Measurements from ENCODE around the gene SLC4A3.

The SLC4A3 gene, protein sequence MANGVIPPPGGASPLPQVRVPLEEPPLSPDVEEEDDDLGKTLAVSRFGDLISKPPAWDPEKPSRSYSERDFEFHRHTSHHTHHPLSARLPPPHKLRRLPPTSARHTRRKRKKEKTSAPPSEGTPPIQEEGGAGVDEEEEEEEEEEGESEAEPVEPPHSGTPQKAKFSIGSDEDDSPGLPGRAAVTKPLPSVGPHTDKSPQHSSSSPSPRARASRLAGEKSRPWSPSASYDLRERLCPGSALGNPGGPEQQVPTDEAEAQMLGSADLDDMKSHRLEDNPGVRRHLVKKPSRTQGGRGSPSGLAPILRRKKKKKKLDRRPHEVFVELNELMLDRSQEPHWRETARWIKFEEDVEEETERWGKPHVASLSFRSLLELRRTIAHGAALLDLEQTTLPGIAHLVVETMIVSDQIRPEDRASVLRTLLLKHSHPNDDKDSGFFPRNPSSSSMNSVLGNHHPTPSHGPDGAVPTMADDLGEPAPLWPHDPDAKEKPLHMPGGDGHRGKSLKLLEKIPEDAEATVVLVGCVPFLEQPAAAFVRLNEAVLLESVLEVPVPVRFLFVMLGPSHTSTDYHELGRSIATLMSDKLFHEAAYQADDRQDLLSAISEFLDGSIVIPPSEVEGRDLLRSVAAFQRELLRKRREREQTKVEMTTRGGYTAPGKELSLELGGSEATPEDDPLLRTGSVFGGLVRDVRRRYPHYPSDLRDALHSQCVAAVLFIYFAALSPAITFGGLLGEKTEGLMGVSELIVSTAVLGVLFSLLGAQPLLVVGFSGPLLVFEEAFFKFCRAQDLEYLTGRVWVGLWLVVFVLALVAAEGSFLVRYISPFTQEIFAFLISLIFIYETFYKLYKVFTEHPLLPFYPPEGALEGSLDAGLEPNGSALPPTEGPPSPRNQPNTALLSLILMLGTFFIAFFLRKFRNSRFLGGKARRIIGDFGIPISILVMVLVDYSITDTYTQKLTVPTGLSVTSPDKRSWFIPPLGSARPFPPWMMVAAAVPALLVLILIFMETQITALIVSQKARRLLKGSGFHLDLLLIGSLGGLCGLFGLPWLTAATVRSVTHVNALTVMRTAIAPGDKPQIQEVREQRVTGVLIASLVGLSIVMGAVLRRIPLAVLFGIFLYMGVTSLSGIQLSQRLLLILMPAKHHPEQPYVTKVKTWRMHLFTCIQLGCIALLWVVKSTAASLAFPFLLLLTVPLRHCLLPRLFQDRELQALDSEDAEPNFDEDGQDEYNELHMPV

DNA sequence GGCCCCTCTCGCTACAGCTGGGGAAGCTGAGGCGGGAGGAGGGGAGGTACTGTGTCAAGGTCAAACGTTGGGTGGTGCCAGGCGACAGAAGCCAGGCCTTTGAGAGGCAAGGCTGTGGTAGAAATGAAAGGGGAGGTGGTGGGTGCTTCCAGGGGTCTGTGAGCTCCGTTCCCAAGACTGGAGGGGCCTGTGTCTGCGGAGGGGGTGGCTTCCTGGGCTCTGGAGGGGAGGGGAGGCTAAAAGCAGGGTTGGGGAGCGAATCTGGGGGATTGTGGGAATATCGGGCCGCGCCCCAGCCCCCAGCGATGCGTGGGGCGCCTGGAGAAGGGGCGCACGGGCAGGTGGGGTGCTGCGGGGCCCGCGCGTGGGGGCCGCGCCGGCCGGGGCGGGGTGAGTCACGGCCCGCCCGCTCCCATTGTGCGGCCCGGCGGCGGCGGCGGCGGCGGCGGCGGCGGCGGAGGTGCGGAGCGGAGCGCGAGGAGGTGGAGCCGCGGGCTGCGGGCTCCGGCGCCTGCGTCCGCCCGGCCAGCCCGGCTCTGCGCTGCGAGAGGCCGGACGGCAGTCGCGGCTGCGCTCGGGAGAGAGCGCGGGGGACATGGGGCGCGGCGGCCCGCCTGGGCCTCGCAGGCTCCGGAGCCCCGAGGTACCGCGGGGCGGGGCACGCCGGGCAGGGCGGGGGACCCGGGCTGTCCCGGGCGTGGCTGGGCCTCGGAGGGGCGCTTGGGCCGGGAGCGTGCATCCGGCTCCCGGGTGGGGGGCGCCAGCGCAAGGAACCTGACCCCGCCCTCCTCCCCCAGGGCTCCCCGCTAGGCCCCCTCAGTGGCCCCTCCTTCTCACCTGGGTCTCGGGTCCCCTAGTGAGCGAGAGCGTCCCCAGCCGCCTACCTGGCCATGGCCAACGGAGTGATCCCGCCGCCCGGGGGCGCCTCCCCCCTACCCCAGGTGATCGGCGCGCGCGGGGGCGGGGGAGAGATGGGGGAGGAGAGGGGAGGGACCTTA, at the start of gene SLC4A3:
TSS of gene SLC4A3 (plus strand) at position 528 of the 998 bp plus-strand sequence. CDS start at position 891, 363 bp downstream.
- Histone ChIP-seq H3K27ac (ENCODE audit: low read length) (no peak within 1 kb of the TSS), H3K9me3 (ENCODE audit: control insufficient read depth, insufficient read depth, low read length) (no peaks in the 10 kb centered on the region), H3K4me1 (ENCODE audit: control insufficient read depth, insufficient read depth, low read length) (peaks cover 6% of the 10 kb centered on the region), H3K36me3 (ENCODE audit: control insufficient read depth, insufficient read depth, low read length) (no peaks in the 10 kb centered on the region; the same call in 1 of the 2 replicates), H3K4me3 (ENCODE audit: low read length) (peak within 1 kb of the TSS; percentile 61; the same call in 1 of the 2 replicates), H3K27me3 (ENCODE audit: control insufficient read depth, insufficient read depth, low read length) (no peaks in the 10 kb centered on the region)
- DNase-seq (ENCODE audit: low read depth, low spot score), result no peak
- no CpG with 5 or more reads among the region's 103 CpGs for WGBS (ENCODE audit: insufficient coverage, insufficient read length)

DNA sequence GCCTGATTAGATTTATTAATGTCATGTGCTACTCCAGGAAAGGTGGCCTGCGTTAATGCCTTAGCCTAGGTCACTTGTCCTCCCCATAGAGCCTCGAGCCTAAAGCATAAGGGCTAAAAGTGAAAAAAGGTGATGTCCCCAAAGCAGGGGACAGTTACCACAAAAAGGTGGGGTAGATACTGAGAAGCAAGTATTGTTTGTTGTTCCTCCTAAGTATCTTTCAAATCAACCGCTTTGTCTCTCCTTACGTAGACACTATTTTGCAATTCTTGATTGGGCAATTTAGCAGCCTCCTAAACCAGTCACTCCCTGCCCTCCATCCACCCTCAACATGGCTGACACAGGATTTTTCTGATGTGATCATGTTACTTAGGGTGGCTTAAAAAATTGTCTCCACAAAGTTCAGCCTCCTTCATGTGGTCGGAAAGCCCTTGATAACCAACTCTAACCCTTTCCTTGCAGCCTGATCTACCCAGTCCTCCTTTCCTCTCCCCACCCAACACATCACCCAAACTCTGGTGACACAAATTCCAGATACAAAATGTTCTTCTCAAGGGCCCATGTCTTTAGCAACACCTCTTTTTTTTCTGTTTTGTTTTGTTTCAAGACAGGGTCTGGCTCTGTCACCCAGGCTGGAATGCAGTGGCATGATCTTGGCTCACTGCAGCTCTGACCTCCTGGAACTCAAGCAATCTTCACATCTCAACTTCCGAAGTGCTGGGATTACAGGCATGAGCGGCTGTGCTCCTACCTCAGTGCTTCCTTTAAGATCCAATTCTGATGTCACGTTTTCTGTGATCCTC, 48.4 kb upstream of the SLC4A3 start:
- no CpG with 5 or more reads among the region's 8 CpGs for WGBS (ENCODE audit: insufficient coverage, insufficient read length)
- H3K27me3 ChIP-seq (ENCODE audit: control insufficient read depth, insufficient read depth, low read length), result no peaks in the 10 kb centered on the region
- no peak for DNase-seq (ENCODE audit: low read depth, low spot score)
- H3K27ac ChIP-seq (ENCODE audit: low read length), result no peak overlapping the region
- peaks cover 14% of the 10 kb centered on the region; the same call in 1 of the 2 replicates for H3K4me1 ChIP-seq (ENCODE audit: control insufficient read depth, insufficient read depth, low read length)
- no peak overlapping the region for H3K4me3 ChIP-seq (ENCODE audit: low read length)
- H3K9me3 ChIP-seq (ENCODE audit: control insufficient read depth, insufficient read depth, low read length), result no peaks in the 10 kb centered on the region
- H3K36me3 ChIP-seq (ENCODE audit: control insufficient read depth, insufficient read depth, low read length), result no peaks in the 10 kb centered on the region

DNA sequence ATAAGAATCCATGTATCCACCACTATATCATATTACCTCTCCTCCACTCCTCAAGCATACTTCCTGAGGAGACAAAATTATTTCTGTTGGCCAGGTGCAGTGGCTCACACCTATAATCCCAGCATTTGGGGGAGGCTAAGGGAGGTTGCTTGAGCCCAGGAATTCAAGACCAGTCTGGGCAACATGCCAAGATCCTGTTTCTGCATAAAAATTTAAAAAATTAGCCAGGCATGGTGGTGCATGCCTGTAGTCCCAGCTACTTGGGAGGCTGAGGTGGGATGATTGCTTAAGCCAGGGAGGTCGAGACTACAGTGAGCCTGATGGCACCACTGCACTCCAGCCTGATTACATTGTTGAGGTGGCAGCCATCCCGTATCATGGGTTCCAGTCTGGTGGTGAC, 46.1 kb upstream of the SLC4A3 start:
- Histone ChIP-seq H3K27me3 (ENCODE audit: control insufficient read depth, insufficient read depth, low read length) (no peaks in the 10 kb centered on the region), H3K4me3 (ENCODE audit: low read length) (no peak overlapping the region), H3K36me3 (ENCODE audit: control insufficient read depth, insufficient read depth, low read length) (no peaks in the 10 kb centered on the region), H3K27ac (ENCODE audit: low read length) (no peak overlapping the region), H3K4me1 (ENCODE audit: control insufficient read depth, insufficient read depth, low read length) (peaks cover 9% of the 10 kb centered on the region; the same call in 1 of the 2 replicates), H3K9me3 (ENCODE audit: control insufficient read depth, insufficient read depth, low read length) (no peaks in the 10 kb centered on the region)
- DNase-seq (ENCODE audit: low read depth, low spot score), result no peak
- no CpG with 5 or more reads among the region's 2 CpGs for WGBS (ENCODE audit: insufficient coverage, insufficient read length)

DNA sequence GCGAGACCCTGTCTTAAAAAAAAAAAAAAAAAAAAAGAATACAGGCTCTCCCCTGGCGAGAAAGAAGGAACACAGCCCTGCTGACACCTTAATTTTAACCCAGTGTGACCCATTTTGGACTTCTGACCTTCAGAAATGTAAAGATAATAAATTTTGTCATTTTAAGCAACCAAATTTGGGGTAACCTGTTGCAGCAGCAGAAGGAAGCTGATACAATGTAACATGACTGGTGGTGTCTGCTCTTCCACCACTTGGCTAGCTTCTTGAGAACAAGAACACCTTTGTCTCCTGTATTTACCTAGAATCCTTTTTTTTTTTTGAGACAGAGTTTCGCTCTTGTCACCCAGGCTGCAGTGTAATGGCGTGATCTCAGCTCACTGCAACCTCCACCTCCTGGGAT, 36.3 kb upstream of the SLC4A3 start:
- no peak overlapping the region for H3K4me3 ChIP-seq (ENCODE audit: low read length)
- no peak for DNase-seq (ENCODE audit: low read depth, low spot score)
- H3K27ac ChIP-seq (ENCODE audit: low read length), result no peak overlapping the region
- H3K27me3 ChIP-seq (ENCODE audit: control insufficient read depth, insufficient read depth, low read length), result no peaks in the 10 kb centered on the region
- no peaks in the 10 kb centered on the region for H3K36me3 ChIP-seq (ENCODE audit: control insufficient read depth, insufficient read depth, low read length)
- peaks cover 1% of the 10 kb centered on the region; the same call in 1 of the 2 replicates for H3K4me1 ChIP-seq (ENCODE audit: control insufficient read depth, insufficient read depth, low read length)
- WGBS (ENCODE audit: insufficient coverage, insufficient read length), result no CpG with 5 or more reads among the region's 4 CpGs
- H3K9me3 ChIP-seq (ENCODE audit: control insufficient read depth, insufficient read depth, low read length), result no peaks in the 10 kb centered on the region

DNA sequence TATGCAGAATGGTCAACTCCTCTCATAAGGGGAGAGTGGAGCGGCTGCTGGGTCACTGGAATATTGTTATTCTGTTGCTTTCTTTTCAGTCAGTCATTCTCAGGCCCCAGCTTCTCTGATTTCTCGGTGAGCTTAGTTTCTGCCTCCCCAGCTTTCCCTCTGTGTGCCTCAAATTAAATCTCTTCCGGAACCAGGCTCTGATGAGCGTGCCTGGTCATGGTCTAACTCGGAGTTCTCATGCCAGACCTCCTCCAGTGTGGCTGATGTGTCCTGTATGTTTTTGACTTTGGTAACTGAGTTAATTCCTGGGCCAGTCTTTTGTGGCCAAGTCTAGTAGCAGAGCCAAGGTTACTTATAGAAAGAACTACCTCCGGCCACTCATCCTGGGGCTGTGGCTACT, 34.7 kb upstream of the SLC4A3 start:
- Histone ChIP-seq H3K27ac (ENCODE audit: low read length) (no peak overlapping the region), H3K9me3 (ENCODE audit: control insufficient read depth, insufficient read depth, low read length) (no peaks in the 10 kb centered on the region), H3K27me3 (ENCODE audit: control insufficient read depth, insufficient read depth, low read length) (no peaks in the 10 kb centered on the region), H3K4me3 (ENCODE audit: low read length) (no peak overlapping the region), H3K4me1 (ENCODE audit: control insufficient read depth, insufficient read depth, low read length) (peaks cover 1% of the 10 kb centered on the region; the same call in 1 of the 2 replicates), H3K36me3 (ENCODE audit: control insufficient read depth, insufficient read depth, low read length) (no peaks in the 10 kb centered on the region)
- DNase-seq (ENCODE audit: low read depth, low spot score), result no peak
- no CpG with 5 or more reads among the region's 6 CpGs for WGBS (ENCODE audit: insufficient coverage, insufficient read length)

DNA sequence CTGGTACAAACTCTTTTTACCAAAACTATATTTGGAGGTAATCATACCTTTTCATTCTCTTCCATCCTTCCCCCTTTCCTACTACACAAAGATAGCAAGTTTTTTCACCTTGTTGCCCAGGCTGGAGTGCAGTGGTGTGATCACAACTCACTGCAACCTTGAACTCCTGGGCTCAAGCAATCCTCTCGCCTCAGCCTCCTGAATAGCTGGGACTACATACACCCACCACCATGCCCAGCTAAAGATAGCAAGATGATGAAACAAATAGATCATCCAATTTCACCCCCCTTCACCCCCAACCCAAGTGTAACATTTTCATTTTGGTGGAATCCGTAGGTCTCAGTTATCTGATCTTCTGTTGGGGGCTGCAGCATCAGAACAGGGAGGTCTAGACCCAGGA, 34.3 kb upstream of the SLC4A3 start:
- no peaks in the 10 kb centered on the region for H3K27me3 ChIP-seq (ENCODE audit: control insufficient read depth, insufficient read depth, low read length)
- H3K4me3 ChIP-seq (ENCODE audit: low read length), result no peak overlapping the region
- H3K9me3 ChIP-seq (ENCODE audit: control insufficient read depth, insufficient read depth, low read length), result no peaks in the 10 kb centered on the region
- DNase-seq (ENCODE audit: low read depth, low spot score), result no peak
- WGBS (ENCODE audit: insufficient coverage, insufficient read length), result no CpG with 5 or more reads among the region's 2 CpGs
- no peaks in the 10 kb centered on the region for H3K36me3 ChIP-seq (ENCODE audit: control insufficient read depth, insufficient read depth, low read length)
- peaks cover 1% of the 10 kb centered on the region; the same call in 1 of the 2 replicates for H3K4me1 ChIP-seq (ENCODE audit: control insufficient read depth, insufficient read depth, low read length)
- no peak overlapping the region for H3K27ac ChIP-seq (ENCODE audit: low read length)

DNA sequence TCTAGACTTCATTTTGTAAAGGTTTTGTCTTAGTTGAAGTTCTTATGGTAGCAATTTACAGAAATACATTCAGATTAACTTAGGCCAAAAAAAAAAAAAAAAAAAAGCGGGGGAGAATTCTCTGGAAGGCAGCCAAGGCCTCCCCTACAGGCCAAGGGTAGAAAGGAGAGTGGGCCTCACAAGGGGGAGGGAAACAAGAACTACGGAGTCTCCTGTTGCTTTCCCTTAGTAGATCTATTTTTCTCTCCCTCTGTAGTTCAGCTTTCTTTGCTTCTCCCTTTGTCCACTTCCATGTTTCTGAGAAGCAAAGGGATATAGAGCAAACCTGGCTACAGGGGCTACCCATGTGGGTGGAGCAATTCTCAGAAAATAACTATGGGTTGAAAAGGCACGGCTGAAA, 32.2 kb upstream of the SLC4A3 start:
- Histone ChIP-seq H3K27me3 (ENCODE audit: control insufficient read depth, insufficient read depth, low read length) (no peaks in the 10 kb centered on the region), H3K36me3 (ENCODE audit: control insufficient read depth, insufficient read depth, low read length) (no peaks in the 10 kb centered on the region), H3K4me3 (ENCODE audit: low read length) (no peak overlapping the region), H3K9me3 (ENCODE audit: control insufficient read depth, insufficient read depth, low read length) (no peaks in the 10 kb centered on the region), H3K4me1 (ENCODE audit: control insufficient read depth, insufficient read depth, low read length) (peaks cover 1% of the 10 kb centered on the region; the same call in 1 of the 2 replicates), H3K27ac (ENCODE audit: low read length) (no peak overlapping the region)
- no CpG with 5 or more reads among the region's 3 CpGs for WGBS (ENCODE audit: insufficient coverage, insufficient read length)
- no peak for DNase-seq (ENCODE audit: low read depth, low spot score)

DNA sequence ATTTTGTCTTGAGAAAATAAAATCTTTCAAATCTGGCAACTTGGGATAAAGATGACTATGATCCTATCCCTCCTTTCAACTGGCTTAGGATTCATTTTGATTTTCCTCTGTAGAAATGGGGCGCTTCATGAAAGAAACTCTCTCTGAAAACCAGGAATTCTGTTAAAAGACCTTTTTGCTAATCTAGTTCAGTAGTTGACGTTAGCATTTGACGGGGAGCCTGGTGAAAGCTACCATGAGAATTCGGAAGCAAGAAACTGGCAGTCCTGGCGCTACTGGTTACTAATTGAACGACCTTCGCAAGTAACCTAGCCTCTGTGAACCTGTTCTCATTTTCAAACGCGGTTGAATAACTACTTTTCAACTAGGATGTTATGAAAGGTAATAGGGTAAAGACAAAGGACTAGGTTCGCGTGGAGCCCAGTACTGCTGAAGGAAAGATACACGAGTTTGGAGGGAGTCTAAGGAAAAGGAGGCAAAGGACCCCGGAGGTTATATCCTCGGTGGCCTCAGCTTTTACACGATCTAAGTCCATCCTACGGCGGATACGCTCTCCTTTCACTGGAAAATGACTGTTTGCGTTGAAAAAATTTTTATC, 30.4 kb upstream of the SLC4A3 start:
- H3K4me1 ChIP-seq (ENCODE audit: control insufficient read depth, insufficient read depth, low read length), result peaks cover 1% of the 10 kb centered on the region; the same call in 1 of the 2 replicates
- no CpG with 5 or more reads among the region's 19 CpGs for WGBS (ENCODE audit: insufficient coverage, insufficient read length)
- H3K27ac ChIP-seq (ENCODE audit: low read length), result peak overlapping the region; percentile 61
- no peaks in the 10 kb centered on the region for H3K9me3 ChIP-seq (ENCODE audit: control insufficient read depth, insufficient read depth, low read length)
- H3K4me3 ChIP-seq (ENCODE audit: low read length), result peak overlapping the region; percentile 90
- H3K27me3 ChIP-seq (ENCODE audit: control insufficient read depth, insufficient read depth, low read length), result no peaks in the 10 kb centered on the region
- DNase-seq (ENCODE audit: low read depth, low spot score), result no peak
- H3K36me3 ChIP-seq (ENCODE audit: control insufficient read depth, insufficient read depth, low read length), result no peaks in the 10 kb centered on the region

Measured in iPS DF 6.9 (cell line).